GM19468 (cell line): ENCODE data around the gene CCDC121.

ENCODE experiments used
- ATAC-seq: cut with Tn5 transposase; IDR thresholded peaks from one replicate; pipeline ENCODE4 v1.9.1; 2021; ENCODE audit warnings: mild to moderate bottlenecking, moderate library complexity, moderate number of reproducible peaks; ENCODE audit not compliant: unreplicated experiment; ENCODE audit errors: extremely low read depth

The CCDC121 gene

GRCh38 chr2:27628767-27629709 is at the start of gene CCDC121, which contains the start of gene GPN1:
TSS of gene CCDC121 (minus strand) at chr2:27629012. CDS start at chr2:27627799, 1,213 bp downstream.
TSS of gene GPN1 (plus strand) at chr2:27629050. CDS start at chr2:27629059, 9 bp downstream.
- ATAC-seq = peak; percentile 67

GRCh38 chr2:27672723-27673486 is 44.1 kb upstream of the CCDC121 start:
- ATAC-seq = no peak

DNA sequence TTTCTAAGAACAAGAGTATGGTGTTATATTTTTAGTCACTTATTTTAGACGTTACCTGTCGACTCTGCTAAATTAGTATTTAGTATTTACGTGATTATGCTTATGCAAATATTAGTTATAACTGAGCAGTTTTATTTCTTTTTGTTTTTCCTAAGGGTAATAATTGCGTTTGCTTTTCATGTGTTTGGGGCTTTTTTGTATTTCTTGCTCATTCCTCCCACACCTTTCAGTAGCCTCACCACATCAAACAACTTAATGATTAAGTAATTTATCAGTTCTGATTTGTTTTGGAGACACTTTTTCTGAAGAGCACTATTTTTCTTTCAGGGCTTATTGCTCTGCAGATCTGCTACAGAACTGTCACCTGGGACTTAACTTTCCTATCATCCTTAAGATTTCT is 42.4 kb upstream of the CCDC121 start:
- no peak for ATAC-seq

GRCh38 chr2:27667446-27667845 is 38.6 kb upstream of the CCDC121 start:
- ATAC-seq = no peak

DNA sequence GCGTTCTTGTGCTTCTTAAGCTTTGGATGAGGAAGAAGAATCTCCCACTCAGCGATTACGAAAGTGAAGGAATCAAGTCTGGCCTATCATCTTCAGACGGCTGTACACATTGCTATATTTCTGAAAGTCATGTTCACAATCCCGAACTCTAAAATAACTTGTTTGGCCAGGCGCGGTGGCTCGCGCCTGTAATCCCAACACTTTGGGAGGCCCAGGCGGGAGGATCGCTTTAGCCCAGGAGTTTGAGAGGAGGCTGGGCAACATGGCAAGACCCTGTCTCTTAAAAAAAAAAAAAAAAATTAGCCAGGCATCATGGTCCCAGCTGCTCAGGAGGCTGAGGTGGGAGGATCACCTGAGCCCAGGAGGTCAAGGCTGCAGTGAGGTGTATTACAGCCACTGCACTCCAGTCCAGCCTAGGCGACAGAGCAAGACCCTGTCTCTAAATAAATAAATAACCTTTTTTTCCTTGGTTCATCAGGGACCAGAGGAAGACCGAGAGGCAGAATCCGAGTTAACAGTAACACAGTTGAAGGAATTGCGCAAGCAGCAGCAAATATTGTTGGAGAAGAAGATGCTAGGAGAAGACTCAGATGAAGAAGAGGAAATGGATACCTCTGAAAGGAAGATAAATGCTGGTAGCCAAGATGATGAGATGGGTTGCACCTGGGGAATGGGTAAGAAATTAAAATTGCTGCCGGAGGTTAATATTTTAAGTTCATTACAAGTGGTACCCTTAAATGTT is 36.0 kb upstream of the CCDC121 start:
- ATAC-seq = no peak

GRCh38 chr2:27664154-27664574 is 35.4 kb upstream of the CCDC121 start:
- no peak for ATAC-seq

DNA sequence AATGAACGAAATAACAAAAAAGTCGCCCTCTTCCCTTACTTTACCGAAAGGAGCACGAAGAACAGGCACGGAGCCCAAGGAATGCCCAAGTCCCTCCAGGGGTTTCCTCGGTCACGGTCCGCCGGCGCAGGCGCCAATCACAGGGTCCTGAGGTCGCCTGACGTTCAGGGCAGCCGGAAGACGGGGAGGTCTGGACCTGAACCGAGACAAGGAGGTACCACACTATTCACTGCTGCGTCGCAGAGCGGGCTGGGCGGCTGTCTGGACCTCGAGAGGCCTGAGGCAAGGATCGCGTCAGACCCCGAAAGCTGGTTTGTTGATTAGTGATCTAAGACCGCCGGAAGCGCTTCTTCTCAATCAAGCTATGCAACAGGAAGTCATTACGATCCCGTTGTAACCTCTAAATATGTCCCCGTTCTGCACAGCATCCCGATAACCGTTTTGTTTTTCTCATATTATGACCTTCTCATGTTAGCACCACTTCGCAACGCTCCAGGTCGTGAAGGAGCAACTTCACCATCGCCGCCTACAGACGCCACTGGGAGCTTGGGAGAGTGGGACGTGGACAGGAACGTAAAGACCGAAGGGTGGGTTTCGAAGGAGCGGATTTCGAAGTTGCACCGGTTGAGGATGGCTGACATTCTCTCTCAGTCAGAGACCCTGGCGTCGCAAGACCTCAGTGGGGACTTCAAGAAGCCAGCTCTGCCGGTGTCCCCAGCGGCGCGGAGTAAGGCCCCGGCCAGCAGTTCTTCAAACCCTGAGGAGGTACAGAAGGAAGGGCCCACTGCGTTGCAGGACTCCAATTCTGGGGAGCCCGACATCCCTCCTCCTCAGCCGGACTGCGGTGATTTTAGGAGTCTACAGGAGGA is 34.7 kb upstream of the CCDC121 start, which contains the start of the genes SLC4A1AP and SUPT7L:
TSS of gene SLC4A1AP (plus strand) at position 605 of the 869 bp plus-strand sequence. CDS start at position 631, 26 bp downstream.
TSS of gene SUPT7L (minus strand) at position 330 of the 869 bp plus-strand sequence. CDS start 1,422 bp downstream, outside the sequence.
- no peak for ATAC-seq

- ATAC-seq = no peak
Observed at GRCh38 chr2:27661371-27661770, 32.6 kb upstream of the CCDC121 start.

DNA sequence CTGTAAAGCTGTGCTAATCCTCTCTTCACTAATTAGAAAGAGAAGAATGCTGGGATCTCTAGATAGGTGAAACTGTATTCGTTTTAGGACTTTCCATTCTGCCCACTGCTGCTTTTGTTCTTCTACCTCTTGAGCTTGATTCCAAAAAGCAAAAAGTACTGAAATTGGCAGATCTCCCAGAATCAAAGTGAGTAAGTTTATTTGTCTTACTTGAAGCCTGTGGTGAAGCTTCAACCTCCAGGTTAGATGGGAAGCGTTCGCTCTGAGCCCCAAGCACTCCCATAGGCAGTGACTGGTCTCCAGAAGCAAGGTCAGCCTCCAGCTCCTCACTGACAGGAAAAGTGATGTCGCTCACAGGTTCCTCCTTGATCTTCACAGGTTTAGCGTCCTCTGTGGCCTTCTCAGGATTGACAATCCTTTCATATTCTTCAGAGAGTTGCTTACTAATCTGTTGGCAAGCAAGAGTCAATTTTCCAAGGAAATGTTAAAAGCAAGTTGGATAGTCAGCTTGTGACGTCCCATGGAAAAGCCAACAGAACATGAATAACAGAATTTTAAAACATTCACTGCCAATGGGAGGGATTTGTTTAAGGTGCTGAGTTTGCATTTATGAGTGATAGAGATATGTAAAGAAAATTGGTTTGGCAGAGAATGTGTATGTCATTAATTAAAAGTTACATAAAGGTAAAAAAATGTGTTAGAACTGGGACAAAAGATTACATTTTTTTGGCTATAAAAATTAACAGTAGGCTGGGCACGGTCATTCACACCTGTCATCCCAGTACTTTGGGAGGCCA is 26.5 kb upstream of the CCDC121 start:
- no peak for ATAC-seq

- no peak for ATAC-seq
Observed at GRCh38 chr2:27653397-27653796, 24.6 kb upstream of the CCDC121 start.

- ATAC-seq = no peak
Observed at GRCh38 chr2:27652790-27653189, 24.0 kb upstream of the CCDC121 start.

- no peak for ATAC-seq
Observed at GRCh38 chr2:27652341-27652740, 23.5 kb upstream of the CCDC121 start.

DNA sequence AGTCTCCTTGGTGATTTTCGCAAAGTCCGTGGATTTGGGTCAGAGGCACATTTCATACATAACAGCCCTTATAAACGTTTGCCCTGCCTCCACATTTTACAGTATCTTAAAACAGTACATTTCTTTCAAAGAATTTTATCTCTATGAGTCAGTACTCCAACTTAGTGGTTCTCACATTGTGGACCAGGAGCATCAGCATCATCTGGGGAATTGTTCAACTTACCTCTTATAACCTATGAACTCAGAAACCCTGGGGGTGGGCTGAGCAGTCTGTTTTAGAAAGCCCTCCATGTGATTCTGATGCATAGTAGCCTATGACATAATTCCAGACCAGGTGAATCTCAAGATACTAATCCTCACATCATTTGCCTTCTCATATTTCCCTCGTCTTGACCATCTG is 22.2 kb upstream of the CCDC121 start:
- ATAC-seq = no peak

- ATAC-seq = no peak
Observed at GRCh38 chr2:27647737-27648136, 18.9 kb upstream of the CCDC121 start.

DNA sequence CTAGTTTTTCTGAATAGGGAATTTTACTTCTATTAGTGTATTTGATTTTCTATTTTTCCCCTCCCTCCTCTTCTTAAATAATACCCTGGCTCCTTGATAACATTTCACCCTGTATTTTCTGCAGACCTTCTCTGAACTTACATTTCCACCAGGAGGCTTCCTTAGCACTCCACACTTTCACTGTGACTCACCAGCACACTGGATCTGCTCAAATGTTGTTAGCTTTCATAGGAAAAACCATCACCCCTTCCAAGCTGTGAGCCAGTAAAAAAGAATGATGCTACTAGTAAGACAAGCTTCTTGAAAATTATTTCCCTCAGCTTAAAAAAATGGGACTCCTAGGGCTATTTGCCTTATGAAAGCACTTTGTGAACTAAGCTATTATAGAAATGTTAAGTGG is 18.5 kb upstream of the CCDC121 start:
- no peak for ATAC-seq

GRCh38 chr2:27645197-27645596 is 16.4 kb upstream of the CCDC121 start:
- no peak for ATAC-seq

GRCh38 chr2:27640722-27641245 is 12.0 kb upstream of the CCDC121 start:
- no peak for ATAC-seq

GRCh38 chr2:27638709-27639108 is 9.9 kb upstream of the CCDC121 start:
- no peak for ATAC-seq
